GM12891 (cell line): ENCODE data around the gene SERPINB3.

ENCODE experiments used
- POLR2A ChIP-seq: IDR thresholded peaks from 2 replicates; pipeline ENCODE4 v1.6.1; 2011; ENCODE audit warnings: low read depth, low read length, control low read depth
- POLR2AphosphoS5 ChIP-seq: IDR thresholded peaks from 2 replicates; pipeline ENCODE4 v1.6.1; 2011; ENCODE audit warnings: low read depth, low read length, control low read depth
- SPI1 ChIP-seq: IDR thresholded peaks from 2 replicates; pipeline ENCODE4 v1.6.1; 2011; ENCODE audit warnings: low read depth, low read length, control low read depth
- TAF1 ChIP-seq: IDR thresholded peaks from 2 replicates; pipeline ENCODE4 v1.6.1; 2011; ENCODE audit warnings: low read depth, low read length, control low read depth

DNA sequence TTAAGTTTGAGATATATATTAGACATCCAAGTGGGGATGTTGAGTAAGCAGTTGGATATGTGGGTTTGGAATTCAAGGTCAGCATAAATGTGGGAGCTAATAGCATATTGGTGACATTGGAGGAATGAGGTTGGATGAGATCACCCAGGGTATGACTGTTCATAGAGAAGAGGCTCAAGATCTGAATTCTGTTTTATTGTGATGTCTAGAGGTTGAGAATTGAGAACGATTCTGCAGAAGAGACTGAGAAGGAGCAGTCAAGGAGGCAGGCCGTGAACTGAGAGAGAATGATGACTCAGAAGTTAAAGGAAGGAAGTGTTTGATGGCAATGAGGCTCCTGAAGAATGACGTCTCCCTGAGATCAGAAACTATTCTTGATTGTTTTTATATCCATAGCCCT lies 47.0 kb upstream of the SERPINB3 start:
- TF ChIP-seq POLR2A (no peak), POLR2AphosphoS5 (no peak), TAF1 (no peak), SPI1 (no peak)
